ENCODE data around the gene CLSTN1. TPM values are rescaled to one million over a fixed set of nuclear protein-coding genes. Genes with fewer than 3 reads are reported as not detected.
A peak's percentile ranks its signal among the peaks of the same experiment; 100 is the strongest.

Gene CLSTN1
- total RNA-seq, 1 donor from 2014 or later = 75.4 TPM

- DNase-seq (ENCODE audit: low spot score) = no peak
- Histone ChIP-seq H3K79me2 (ENCODE audit: low read depth) (no peaks in the 10 kb centered on the region), H3K9me3 (ENCODE audit: low read depth) (no peaks in the 10 kb centered on the region), H3K4me3 (no peak overlapping the region), H3K4me2 (no peak overlapping the region), H3K27ac (no peak overlapping the region), H3K4me1 (peaks cover 21% of the 10 kb centered on the region), H4K20me1 (ENCODE audit: low read depth) (peaks cover 4% of the 10 kb centered on the region), H3K36me3 (no peaks in the 10 kb centered on the region), H3K9ac (no peak overlapping the region), H2AFZ (replicated peaks) (no peak overlapping the region), H3F3A (ENCODE audit: low read depth) (peaks cover 24% of the 10 kb centered on the region), H3K27me3 (no peaks in the 10 kb centered on the region)
- TF ChIP-seq CTCF (IDR thresholded peaks at IDR 0.05) (no peak), EZH2 (IDR thresholded peaks at IDR 0.05) (no peak), EZH2phosphoT487 (IDR thresholded peaks at IDR 0.05) (no peak)
- Mint-ChIP-seq H3K4me3 (no peak overlapping the region), H3K4me1 (peaks cover 24% of the 10 kb centered on the region), H3K9me3 (peaks cover 7% of the 10 kb centered on the region), H3K36me3 (peaks cover 16% of the 10 kb centered on the region), H3K27me3 (ENCODE audit: insufficient read depth, low read depth) (no peaks in the 10 kb centered on the region), H3K27ac (no peak overlapping the region)
These were observed 28.2 kb upstream of the CLSTN1 start for GRCh38 chr1:9852004-9852403.

GRCh38 chr1:9850442-9851162 is 26.8 kb upstream of the CLSTN1 start:
- H2AFZ ChIP-seq (replicated peaks) = no peak overlapping the region
- Mint-ChIP-seq H3K4me3 (no peak overlapping the region), H3K4me1 (peaks cover 31% of the 10 kb centered on the region), H3K27ac (peak overlapping the region; percentile 43), H3K27me3 (ENCODE audit: insufficient read depth, low read depth) (no peaks in the 10 kb centered on the region), H3K36me3 (peaks cover 13% of the 10 kb centered on the region), H3K9me3 (peaks cover 7% of the 10 kb centered on the region)
- TF ChIP-seq EZH2phosphoT487 (IDR thresholded peaks at IDR 0.05) (no peak), EZH2 (IDR thresholded peaks at IDR 0.05) (no peak), CTCF (IDR thresholded peaks at IDR 0.05) (no peak)
- H3K27ac ChIP-seq = peak overlapping the region; percentile 37
- no peak for DNase-seq (ENCODE audit: low spot score)
- peaks cover 30% of the 10 kb centered on the region for H3K4me1 ChIP-seq
- H4K20me1 ChIP-seq (ENCODE audit: low read depth) = peaks cover 12% of the 10 kb centered on the region
- H3F3A ChIP-seq (ENCODE audit: low read depth) = peaks cover 24% of the 10 kb centered on the region
- no peaks in the 10 kb centered on the region for H3K36me3 ChIP-seq
- H3K4me3 ChIP-seq = no peak overlapping the region
- H3K9ac ChIP-seq = no peak overlapping the region
- H3K27me3 ChIP-seq = no peaks in the 10 kb centered on the region
- no peak overlapping the region for H3K4me2 ChIP-seq
- no peaks in the 10 kb centered on the region for H3K9me3 ChIP-seq (ENCODE audit: low read depth)
- no peaks in the 10 kb centered on the region for H3K79me2 ChIP-seq (ENCODE audit: low read depth)

- H2AFZ ChIP-seq (replicated peaks) = no peak overlapping the region
- no peak for TF ChIP-seq EZH2 (IDR thresholded peaks at IDR 0.05)
- no peak for TF ChIP-seq EZH2phosphoT487 (IDR thresholded peaks at IDR 0.05)
- TF ChIP-seq CTCF (IDR thresholded peaks at IDR 0.05) = no peak
- H3K36me3 ChIP-seq = no peaks in the 10 kb centered on the region
- H3F3A ChIP-seq (ENCODE audit: low read depth) = peaks cover 24% of the 10 kb centered on the region
- Mint-ChIP-seq H3K36me3 (peaks cover 9% of the 10 kb centered on the region), H3K9me3 (peaks cover 7% of the 10 kb centered on the region), H3K27ac (peak overlapping the region; percentile 30), H3K4me1 (peaks cover 34% of the 10 kb centered on the region), H3K4me3 (no peak overlapping the region), H3K27me3 (ENCODE audit: insufficient read depth, low read depth) (no peaks in the 10 kb centered on the region)
- DNase-seq (ENCODE audit: low spot score) = no peak
- H3K27ac ChIP-seq = peak overlapping the region; percentile 37
- no peaks in the 10 kb centered on the region for H3K27me3 ChIP-seq
- no peaks in the 10 kb centered on the region for H3K79me2 ChIP-seq (ENCODE audit: low read depth)
- peaks cover 30% of the 10 kb centered on the region for H3K4me1 ChIP-seq
- H3K9ac ChIP-seq = no peak overlapping the region
- H3K9me3 ChIP-seq (ENCODE audit: low read depth) = no peaks in the 10 kb centered on the region
- H3K4me2 ChIP-seq = no peak overlapping the region
- no peak overlapping the region for H3K4me3 ChIP-seq
- H4K20me1 ChIP-seq (ENCODE audit: low read depth) = peaks cover 12% of the 10 kb centered on the region
These were observed 26.1 kb upstream of the CLSTN1 start for GRCh38 chr1:9849691-9850441.

Data from neural progenitor cell (in vitro differentiated cells).